ENCODE data around the gene GREB1L.

DNA sequence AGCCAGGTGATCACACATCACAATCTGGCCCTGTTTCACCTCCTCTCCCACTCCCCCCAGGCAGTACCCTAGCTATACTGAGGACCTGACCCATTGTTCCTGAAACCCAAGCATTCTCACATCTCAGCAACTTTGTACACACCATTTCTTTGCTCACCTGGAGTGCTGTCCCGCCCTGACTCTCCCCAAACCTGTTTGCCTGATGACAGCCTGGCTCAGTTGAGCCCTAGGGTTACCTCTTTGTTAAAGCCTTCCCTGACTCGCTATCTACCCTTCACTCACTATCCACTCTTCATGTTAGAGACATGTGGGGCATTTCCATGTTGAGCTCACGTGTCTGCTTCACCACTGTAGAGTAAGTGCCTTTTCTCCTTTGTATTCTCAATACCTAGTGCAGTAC lies 49.1 kb downstream of the GREB1L start:
- TF ChIP-seq, protein P1, sequence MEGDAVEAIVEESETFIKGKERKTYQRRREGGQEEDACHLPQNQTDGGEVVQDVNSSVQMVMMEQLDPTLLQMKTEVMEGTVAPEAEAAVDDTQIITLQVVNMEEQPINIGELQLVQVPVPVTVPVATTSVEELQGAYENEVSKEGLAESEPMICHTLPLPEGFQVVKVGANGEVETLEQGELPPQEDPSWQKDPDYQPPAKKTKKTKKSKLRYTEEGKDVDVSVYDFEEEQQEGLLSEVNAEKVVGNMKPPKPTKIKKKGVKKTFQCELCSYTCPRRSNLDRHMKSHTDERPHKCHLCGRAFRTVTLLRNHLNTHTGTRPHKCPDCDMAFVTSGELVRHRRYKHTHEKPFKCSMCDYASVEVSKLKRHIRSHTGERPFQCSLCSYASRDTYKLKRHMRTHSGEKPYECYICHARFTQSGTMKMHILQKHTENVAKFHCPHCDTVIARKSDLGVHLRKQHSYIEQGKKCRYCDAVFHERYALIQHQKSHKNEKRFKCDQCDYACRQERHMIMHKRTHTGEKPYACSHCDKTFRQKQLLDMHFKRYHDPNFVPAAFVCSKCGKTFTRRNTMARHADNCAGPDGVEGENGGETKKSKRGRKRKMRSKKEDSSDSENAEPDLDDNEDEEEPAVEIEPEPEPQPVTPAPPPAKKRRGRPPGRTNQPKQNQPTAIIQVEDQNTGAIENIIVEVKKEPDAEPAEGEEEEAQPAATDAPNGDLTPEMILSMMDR (IDR thresholded peaks at IDR 0.05; ENCODE audit: poor library complexity), result no peak
- TF ChIP-seq EZH2phosphoT487 (IDR thresholded peaks at IDR 0.05; ENCODE audit: low read depth, severe bottlenecking, unreplicated experiment) (no peak), EZH2 (IDR thresholded peaks at IDR 0.05; ENCODE audit: borderline replicate concordance) (no peak)
